ENCODE measurements around the gene CDA.
"Not testable (repeated sequence)": the region's sequence is repeated elsewhere in the genome, so short reads cannot be mapped to it uniquely, and the experiment has no call there.

The CDA gene

GRCh38 chr1:20603504-20604464 is 14.9 kb downstream of the CDA start:
- Histone ChIP-seq H3K27me3 (no peaks in the 10 kb centered on the region), H3K4me1 (ENCODE audit: control insufficient read depth in 1 of 2, insufficient read depth in 1 of 2, low read depth in 1 of 2, low read length in 1 of 2) (peaks cover 93 to 96% of the 10 kb centered on the region in 2 experiments), H3K9me3 (no peaks in the 10 kb centered on the region), H3K36me3 (peaks cover 54% of the 10 kb centered on the region), H3K4me3 (ENCODE audit: low read depth in 1 of 2, low read length in 1 of 2) (peak overlapping the region; percentile 42 to 60), H3K27ac (peak overlapping the region; percentile 98)
- no peak for TF ChIP-seq CTCF (IDR thresholded peaks at IDR 0.05)

DNA sequence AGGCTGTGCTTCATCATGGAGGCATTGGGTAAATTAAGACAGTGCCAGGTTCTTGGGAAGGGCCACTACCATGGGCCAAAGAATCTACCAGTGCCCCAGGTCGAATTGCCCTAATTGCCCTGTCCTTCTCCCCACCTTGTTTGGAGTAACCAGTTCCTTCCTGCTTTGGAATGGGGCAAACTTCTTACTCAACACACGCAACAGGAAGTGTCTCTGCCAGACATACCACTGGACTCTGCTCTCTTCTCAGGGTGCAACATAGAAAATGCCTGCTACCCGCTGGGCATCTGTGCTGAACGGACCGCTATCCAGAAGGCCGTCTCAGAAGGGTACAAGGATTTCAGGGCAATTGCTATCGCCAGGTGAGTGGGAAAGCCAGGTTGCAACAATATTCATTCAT is 15.8 kb downstream of the CDA start:
- Histone ChIP-seq H3K4me3 (ENCODE audit: low read depth in 1 of 2, low read length in 1 of 2) (peak overlapping the region; percentile 42 to 60), H3K9me3 (no peaks in the 10 kb centered on the region), H3K27ac (peak overlapping the region; percentile 98), H3K4me1 (ENCODE audit: control insufficient read depth in 1 of 2, insufficient read depth in 1 of 2, low read depth in 1 of 2, low read length in 1 of 2) (peaks cover 91 to 92% of the 10 kb centered on the region in 2 experiments), H3K27me3 (no peaks in the 10 kb centered on the region), H3K36me3 (peaks cover 63% of the 10 kb centered on the region)
- no peak for TF ChIP-seq CTCF (IDR thresholded peaks at IDR 0.05)

DNA sequence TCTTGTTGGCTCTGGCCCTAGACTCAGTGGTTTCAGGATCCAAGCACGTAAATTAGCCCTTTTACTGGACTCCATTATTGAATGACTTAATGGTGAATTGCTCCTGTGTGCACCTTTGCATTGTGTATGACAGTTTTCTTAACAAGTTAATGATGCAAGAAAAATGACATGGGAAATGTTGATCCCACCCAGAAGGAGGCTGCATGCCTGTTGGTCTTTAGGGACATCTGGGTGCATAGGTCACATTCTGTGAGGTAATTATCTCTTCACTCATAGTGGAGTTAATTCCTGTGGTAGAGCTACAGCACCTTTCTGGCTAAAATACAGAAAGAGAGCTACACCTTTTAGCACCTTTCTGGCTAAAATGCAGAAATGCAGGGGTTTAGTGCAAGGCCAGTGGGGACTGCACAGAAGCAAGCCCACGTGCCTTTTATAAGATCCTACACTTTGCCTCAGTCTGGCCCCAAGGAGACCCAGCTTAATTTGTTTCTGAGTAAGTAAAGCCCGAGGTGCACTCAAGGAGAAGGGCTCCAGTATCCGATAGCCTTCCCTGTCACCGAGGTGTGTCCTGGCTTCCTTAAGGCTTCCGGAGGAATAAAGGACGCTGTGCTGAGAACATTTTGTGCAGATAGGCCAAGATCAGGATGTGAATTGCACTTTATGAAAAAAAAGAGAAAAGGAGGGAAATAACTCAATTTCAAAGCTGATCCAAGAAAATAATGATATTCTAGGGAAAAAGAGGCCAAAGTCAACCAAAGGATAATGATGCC is 18.1 kb downstream of the CDA start:
- H3K4me1 ChIP-seq (ENCODE audit: control insufficient read depth in 1 of 2, insufficient read depth in 1 of 2, low read depth in 1 of 2, low read length in 1 of 2), result peaks cover 69 to 71% of the 10 kb centered on the region in 2 experiments
- H3K36me3 ChIP-seq, result peaks cover 74% of the 10 kb centered on the region
- peak overlapping the region; percentile 90 for H3K27ac ChIP-seq
- not testable (repeated sequence) for H3K9me3 ChIP-seq, H3K27me3 ChIP-seq
- H3K4me3 ChIP-seq (ENCODE audit: low read depth in 1 of 2, low read length in 1 of 2), result peak overlapping the region in 1 of 2 experiments; percentile 32

DNA sequence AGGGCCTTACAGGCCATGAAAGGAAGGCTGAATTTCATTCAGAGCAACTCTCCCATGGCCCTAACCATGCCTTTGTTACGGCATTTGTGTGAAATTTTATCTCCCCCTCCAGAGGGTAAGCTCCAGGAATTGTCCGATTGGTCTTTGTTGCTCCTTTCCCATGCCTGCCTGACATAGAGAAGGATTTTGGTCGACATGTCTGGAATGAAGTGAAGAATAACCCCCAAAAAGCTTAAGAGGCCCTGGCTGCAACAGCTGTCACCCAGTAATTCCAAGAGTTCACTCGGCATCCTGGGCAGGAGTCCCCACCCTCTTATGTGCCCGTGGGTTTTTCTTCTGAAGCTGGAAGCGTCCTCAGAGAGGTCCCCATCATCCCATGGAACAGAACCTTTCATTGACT is 20.6 kb downstream of the CDA start:
- Histone ChIP-seq H3K4me1 (ENCODE audit: control insufficient read depth in 1 of 2, insufficient read depth in 1 of 2, low read depth in 1 of 2, low read length in 1 of 2) (peaks cover 43 to 45% of the 10 kb centered on the region in 2 experiments), H3K36me3 (peaks cover 91% of the 10 kb centered on the region), H3K9me3 (no peaks in the 10 kb centered on the region), H3K4me3 (ENCODE audit: low read depth in 1 of 2, low read length in 1 of 2) (no peak overlapping the region), H3K27me3 (no peaks in the 10 kb centered on the region), H3K27ac (peak overlapping the region; percentile 90)
- TF ChIP-seq CTCF (IDR thresholded peaks at IDR 0.05), result no peak

DNA sequence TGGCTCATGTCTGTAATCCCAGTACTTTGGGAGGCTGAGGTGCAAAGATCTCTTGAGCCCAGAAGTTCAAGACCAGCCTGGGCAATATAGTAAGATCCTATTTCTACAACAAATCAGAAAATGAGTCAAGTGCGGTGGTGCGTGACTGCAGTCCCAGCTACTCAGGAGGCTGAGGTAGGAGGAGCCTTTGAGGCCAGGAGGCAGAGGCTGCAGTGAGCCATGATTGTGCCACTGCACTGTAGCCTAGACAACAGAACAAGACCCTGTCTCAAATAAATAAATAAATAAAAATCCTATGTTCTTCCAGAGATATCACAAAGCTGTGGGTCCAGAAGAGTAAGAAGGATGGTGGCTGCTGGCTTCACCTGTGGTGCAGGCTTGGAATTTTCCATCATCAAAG is 22.1 kb downstream of the CDA start:
- Histone ChIP-seq H3K36me3 (peaks cover 98% of the 10 kb centered on the region), H3K9me3 (no peaks in the 10 kb centered on the region), H3K4me1 (ENCODE audit: control insufficient read depth in 1 of 2, insufficient read depth in 1 of 2, low read depth in 1 of 2, low read length in 1 of 2) (peaks cover 31 to 37% of the 10 kb centered on the region in 2 experiments), H3K27me3 (no peaks in the 10 kb centered on the region), H3K4me3 (ENCODE audit: low read depth in 1 of 2, low read length in 1 of 2) (no peak overlapping the region), H3K27ac (peak overlapping the region; percentile 32)
- no peak for TF ChIP-seq CTCF (IDR thresholded peaks at IDR 0.05)

Measured in neutrophil (primary cell).